DND-41 (cell line): ENCODE measurements around the gene EEIG1.

Source experiments
- ATAC-seq: fragments of 200-7000 bp; cut with Tn5 transposase; 3 replicates; pipeline ENCODE4 v1.9.1; 2021; ENCODE audit warnings: low read depth; ENCODE audit not compliant: insufficient read depth
- DNase-seq: peaks from one replicate; pipeline ENCODE4 v3.0.0-alpha.2; 2020
- H2AFZ ChIP-seq: 2 replicates; pipeline ENCODE4 v1.6.0; 2012; ENCODE audit warnings: low read depth, low read length
- H3K27ac ChIP-seq: 2 replicates; pipeline ENCODE4 v1.5.1; 2012; ENCODE audit warnings: low read length, inconsistent platforms
- H3K27me3 ChIP-seq: fragments of 200-600 bp; sonication (generic); 2 replicates; pipeline ENCODE4 v1.6.0; 2012; ENCODE audit warnings: low read length, mild to moderate bottlenecking, inconsistent platforms; ENCODE audit not compliant: insufficient read depth, poor library complexity
- H3K36me3 ChIP-seq: 2 replicates; pipeline ENCODE4 v1.5.1; 2012; ENCODE audit warnings: low read length, inconsistent platforms; ENCODE audit not compliant: insufficient read depth
- H3K4me1 ChIP-seq: 2 replicates; pipeline ENCODE4 v1.5.1; 2012; ENCODE audit warnings: mild to moderate bottlenecking, low read length; ENCODE audit not compliant: insufficient read depth
- H3K4me2 ChIP-seq: 2 replicates; pipeline ENCODE4 v1.6.0; 2012; ENCODE audit warnings: mild to moderate bottlenecking, moderate library complexity, low read length, inconsistent platforms; ENCODE audit not compliant: insufficient read depth
- H3K4me3 ChIP-seq, 2 experiments: fragments of 200-600 bp in 1 of 2; shearing (Covaris generic) in 1 of 2; 2 replicates each; pipeline ENCODE4 v1.5.1; 2012 to 2016; ENCODE audit warnings: inconsistent platforms in 2 of 2, low read length in 2 of 2, mild to moderate bottlenecking in 2 of 2, low read depth in 1 of 2, moderate library complexity in 1 of 2
- H3K79me2 ChIP-seq: 2 replicates; pipeline ENCODE4 v1.6.0; 2012; ENCODE audit warnings: low read length, inconsistent platforms; ENCODE audit not compliant: insufficient read depth
- H3K9ac ChIP-seq: 2 replicates; pipeline ENCODE4 v1.6.0; 2012; ENCODE audit warnings: low read depth, mild to moderate bottlenecking, inconsistent platforms, low read length, moderate library complexity
- H3K9me3 ChIP-seq: 2 replicates; pipeline ENCODE4 v1.5.1; 2012; ENCODE audit warnings: low read length, moderate library complexity, mild to moderate bottlenecking, inconsistent platforms; ENCODE audit not compliant: insufficient read depth, severe bottlenecking
- H4K20me1 ChIP-seq: 2 replicates; pipeline ENCODE4 v1.6.0; 2012; ENCODE audit warnings: low read length; ENCODE audit not compliant: insufficient read depth
- CTCF ChIP-seq: IDR thresholded peaks from 2 replicates; pipeline ENCODE4 v1.5.1; 2012; ENCODE audit warnings: borderline replicate concordance, low read length, moderate library complexity, mild to moderate bottlenecking; ENCODE audit not compliant: poor library complexity, severe bottlenecking; ENCODE audit errors: extremely low read depth
- EZH2 ChIP-seq: IDR thresholded peaks from 3 replicates; pipeline ENCODE4 v1.6.1; 2012; ENCODE audit warnings: borderline replicate concordance, low read depth, mild to moderate bottlenecking, moderate library complexity, low read length, inconsistent platforms; ENCODE audit not compliant: severe bottlenecking

Gene EEIG1

GRCh38 chr9:127980706-127981558 lies at the start of gene EEIG1:
EEIG1 (minus strand) TSS chr9:127980989; CDS start chr9:127980137, 852 bp downstream.
- H3K36me3 ChIP-seq, result no peaks in the 10 kb centered on the region
- peak within 1 kb of the TSS; percentile 80 for H3K27ac ChIP-seq
- peak; percentile 97 for ATAC-seq
- no peaks in the 10 kb centered on the region for H3K27me3 ChIP-seq
- peaks cover 32% of the 10 kb centered on the region for H3K79me2 ChIP-seq
- peaks cover 27% of the 10 kb centered on the region for H4K20me1 ChIP-seq
- H3K9me3 ChIP-seq, result no peaks in the 10 kb centered on the region
- H3K4me3 ChIP-seq, result peak within 1 kb of the TSS; percentile 50 to 75; a peak in 3 of 4 replicates
- H3K9ac ChIP-seq, result peak within 1 kb of the TSS; percentile 69
- peak within 1 kb of the TSS; percentile 77 for H2AFZ ChIP-seq
- peak; percentile 96 for DNase-seq
- no peak for TF ChIP-seq CTCF
- no peak for TF ChIP-seq EZH2
- peaks cover 48% of the 10 kb centered on the region for H3K4me1 ChIP-seq
- peak within 1 kb of the TSS; percentile 80 for H3K4me2 ChIP-seq

- Histone ChIP-seq H3K9me3 (no peaks in the 10 kb centered on the region), H3K9ac (no peak overlapping the region), H3K4me3 (no peak overlapping the region), H4K20me1 (no peaks in the 10 kb centered on the region), H3K4me1 (peaks cover 43% of the 10 kb centered on the region), H3K36me3 (no peaks in the 10 kb centered on the region), H3K27ac (no peak overlapping the region), H3K79me2 (no peaks in the 10 kb centered on the region), H3K27me3 (no peaks in the 10 kb centered on the region), H3K4me2 (no peak overlapping the region), H2AFZ (no peak overlapping the region)
- DNase-seq (no peak), ATAC-seq (no peak)
- TF ChIP-seq EZH2, result no peak
- no peak for TF ChIP-seq CTCF
Observed at GRCh38 chr9:128027705-128028104, 46.9 kb upstream of the EEIG1 start.

GRCh38 chr9:128026773-128027541 lies 46.2 kb upstream of the EEIG1 start:
- Histone ChIP-seq H3K79me2 (no peaks in the 10 kb centered on the region), H4K20me1 (no peaks in the 10 kb centered on the region), H2AFZ (no peak overlapping the region), H3K27ac (peak overlapping the region; percentile 68), H3K9ac (peak overlapping the region; percentile 10; the same call in 1 of the 2 replicates), H3K4me3 (no peak overlapping the region), H3K27me3 (no peaks in the 10 kb centered on the region), H3K4me2 (no peak overlapping the region), H3K9me3 (no peaks in the 10 kb centered on the region), H3K36me3 (no peaks in the 10 kb centered on the region), H3K4me1 (peaks cover 43% of the 10 kb centered on the region)
- no peak for TF ChIP-seq CTCF
- DNase-seq, result no peak
- ATAC-seq, result 0 out of 3 replicates have a peak, but pooled peaks have one; percentile 3
